Upper lobe of right lung (tissue), 1 donor: Measurements from ENCODE around the gene NRG2. TPM values are rescaled to one million over a fixed set of nuclear protein-coding genes. Genes with fewer than 3 reads are reported as not detected.

ENCODE experiments used
- ATAC-seq: fragments of 200-7000 bp; cut with Tn5 transposase; one replicate; pipeline ENCODE4 v1.9.1; 2020; ENCODE audit warnings: mild to moderate bottlenecking, moderate library complexity
- DNase-seq: peaks from one replicate; pipeline ENCODE4 v3.0.0-alpha.2; 2020
- H3K27ac ChIP-seq: fragments of 200-600 bp; one replicate; pipeline ENCODE4 v1.8.0; 2022
- H3K27me3 ChIP-seq: fragments of 200-600 bp; one replicate; pipeline ENCODE4 v1.8.0; 2022; ENCODE audit warnings: mild to moderate bottlenecking
- H3K36me3 ChIP-seq: fragments of 200-600 bp; one replicate; pipeline ENCODE4 v1.8.0; 2022
- H3K4me1 ChIP-seq: fragments of 200-600 bp; one replicate; pipeline ENCODE4 v1.8.0; 2022
- H3K4me3 ChIP-seq: fragments of 200-600 bp; one replicate; pipeline ENCODE4 v1.8.0; 2022; ENCODE audit warnings: mild to moderate bottlenecking
- H3K9me3 ChIP-seq: fragments of 200-600 bp; one replicate; pipeline ENCODE4 v1.8.0; 2022
- intact Hi-C: fragments of 100-400 bp; cut with DNase I; formaldehyde crosslinking; loops from one replicate; pipeline ENCODE4 v1.11.0; 2022
- total RNA-seq: library from RNA; stranded (reverse); fragmentation: NEBNext Ultra II Directional; extraction: Animal tissue kit (Norgen Biotek cat#: 25700); gene quantifications from one replicate; pipeline ENCODE4 v1.2.1, GENCODE V29; 2021
- TF ChIP-seq, protein P1 (sequence below): fragments of 200-600 bp; IDR thresholded peaks from one replicate; pipeline ENCODE4 v1.8.0; 2022; ENCODE audit warnings: antibody characterized with exemption
- donor health status: DM: no; HTN: yes; CAD: no; lungs with severe emphysema.

NRG2 gene
- total RNA-seq, 1 donor from 2014 or later: 1.4 TPM

DNA sequence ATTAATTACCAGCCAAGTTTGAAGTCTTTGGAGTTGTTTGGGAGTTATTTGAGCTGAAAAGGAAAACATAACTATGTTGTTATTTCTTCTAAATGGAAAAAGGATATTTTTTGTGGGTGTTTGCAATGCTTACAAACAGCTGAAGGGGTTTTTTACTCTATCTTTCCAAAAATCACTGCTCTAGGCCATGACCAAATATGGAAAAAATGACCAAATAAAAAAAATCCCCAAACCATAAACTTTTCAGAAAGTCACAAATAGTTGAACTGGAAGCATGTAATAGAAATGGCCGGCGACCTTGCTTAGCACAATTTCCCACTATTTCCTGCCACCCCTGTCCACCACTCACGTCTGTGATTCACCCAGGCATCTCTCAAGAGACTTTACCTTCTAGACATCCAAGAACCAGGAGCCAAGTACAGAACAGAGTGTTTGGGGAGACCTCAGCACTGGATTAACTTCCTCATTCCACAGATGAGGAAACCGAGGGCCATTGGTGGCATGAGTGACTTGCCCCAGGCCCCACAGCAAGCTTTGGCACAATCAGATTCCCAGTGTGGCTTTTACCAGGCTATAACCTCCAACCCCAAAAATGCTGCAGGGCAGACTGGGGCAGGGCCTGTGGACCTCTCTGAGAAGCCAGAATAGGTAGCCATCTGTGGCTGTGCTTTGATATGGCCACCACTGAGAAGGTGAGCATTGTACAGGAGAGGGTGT is 84.5 kb downstream of the NRG2 start:
- TF ChIP-seq, protein P1, sequence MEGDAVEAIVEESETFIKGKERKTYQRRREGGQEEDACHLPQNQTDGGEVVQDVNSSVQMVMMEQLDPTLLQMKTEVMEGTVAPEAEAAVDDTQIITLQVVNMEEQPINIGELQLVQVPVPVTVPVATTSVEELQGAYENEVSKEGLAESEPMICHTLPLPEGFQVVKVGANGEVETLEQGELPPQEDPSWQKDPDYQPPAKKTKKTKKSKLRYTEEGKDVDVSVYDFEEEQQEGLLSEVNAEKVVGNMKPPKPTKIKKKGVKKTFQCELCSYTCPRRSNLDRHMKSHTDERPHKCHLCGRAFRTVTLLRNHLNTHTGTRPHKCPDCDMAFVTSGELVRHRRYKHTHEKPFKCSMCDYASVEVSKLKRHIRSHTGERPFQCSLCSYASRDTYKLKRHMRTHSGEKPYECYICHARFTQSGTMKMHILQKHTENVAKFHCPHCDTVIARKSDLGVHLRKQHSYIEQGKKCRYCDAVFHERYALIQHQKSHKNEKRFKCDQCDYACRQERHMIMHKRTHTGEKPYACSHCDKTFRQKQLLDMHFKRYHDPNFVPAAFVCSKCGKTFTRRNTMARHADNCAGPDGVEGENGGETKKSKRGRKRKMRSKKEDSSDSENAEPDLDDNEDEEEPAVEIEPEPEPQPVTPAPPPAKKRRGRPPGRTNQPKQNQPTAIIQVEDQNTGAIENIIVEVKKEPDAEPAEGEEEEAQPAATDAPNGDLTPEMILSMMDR: no peak
- intact Hi-C loops: no loop called here
- H3K27ac ChIP-seq: no peak overlapping the region
- H3K9me3 ChIP-seq: no peaks in the 10 kb centered on the region
- DNase-seq (peak; percentile 27), ATAC-seq (no peak)
- no peak overlapping the region for H3K4me3 ChIP-seq
- no peaks in the 10 kb centered on the region for H3K4me1 ChIP-seq
- no peaks in the 10 kb centered on the region for H3K27me3 ChIP-seq
- no peaks in the 10 kb centered on the region for H3K36me3 ChIP-seq

DNA sequence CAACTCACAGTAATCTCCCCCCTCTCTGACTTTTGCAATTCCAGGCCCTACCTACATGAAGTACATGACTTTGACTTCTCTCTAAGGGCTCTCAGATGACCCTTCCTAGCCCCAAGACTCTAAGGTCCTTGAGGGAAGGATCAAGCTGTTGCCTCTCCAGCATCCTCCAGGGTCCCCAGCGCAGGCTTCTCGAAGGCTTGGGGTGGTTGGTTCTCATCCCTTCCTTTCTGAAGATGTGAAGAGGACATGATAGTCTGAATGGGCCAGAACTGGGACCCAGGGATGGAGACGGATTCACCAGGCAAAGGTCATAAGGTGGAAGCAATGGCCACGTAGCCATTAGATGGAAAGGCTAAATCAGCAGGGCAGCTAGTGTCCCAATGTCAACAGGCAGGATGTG is 86.8 kb downstream of the NRG2 start:
- ATAC-seq: no peak
- TF ChIP-seq, protein P1: no peak
- H3K4me3 ChIP-seq: no peak overlapping the region
- intact Hi-C loops: no loop called here
- peak; percentile 43 for DNase-seq
- H3K36me3 ChIP-seq: no peaks in the 10 kb centered on the region
- no peaks in the 10 kb centered on the region for H3K4me1 ChIP-seq
- no peaks in the 10 kb centered on the region for H3K9me3 ChIP-seq
- H3K27me3 ChIP-seq: no peaks in the 10 kb centered on the region
- H3K27ac ChIP-seq: no peak overlapping the region

DNA sequence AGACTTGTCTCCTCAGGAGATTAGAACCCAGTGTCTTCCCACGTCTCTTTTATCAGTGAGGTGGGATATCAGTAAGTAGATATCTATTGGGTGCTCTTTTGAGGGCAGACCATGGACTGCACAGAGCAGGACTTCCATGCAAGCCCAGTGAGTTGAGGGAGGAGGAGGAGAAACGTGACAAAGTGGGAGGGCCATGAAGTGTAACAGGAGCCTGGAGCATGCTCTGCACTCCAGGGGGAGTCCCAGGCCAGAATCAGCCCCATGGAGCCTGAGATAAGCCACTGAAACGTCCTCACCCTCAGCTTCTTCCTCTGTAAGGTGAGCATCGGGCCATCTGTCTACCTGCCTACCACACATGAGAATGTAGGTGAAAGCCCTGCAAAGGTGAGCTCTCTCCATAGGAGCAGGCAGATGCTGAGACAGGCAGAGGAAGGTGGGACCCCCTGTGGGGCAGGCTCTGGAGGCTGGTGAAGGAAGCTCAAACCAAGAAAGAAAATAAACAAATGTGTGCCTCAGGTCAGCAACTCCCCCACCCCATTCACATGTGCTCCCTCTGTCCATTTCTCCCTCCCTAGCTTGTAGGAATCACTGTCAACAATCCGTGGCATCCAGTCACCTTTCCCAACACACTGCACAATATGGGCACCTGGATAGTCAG is 87.4 kb downstream of the NRG2 start:
- H3K36me3 ChIP-seq: no peaks in the 10 kb centered on the region
- peak; percentile 27 for DNase-seq
- H3K4me3 ChIP-seq: no peak overlapping the region
- H3K9me3 ChIP-seq: no peaks in the 10 kb centered on the region
- ATAC-seq: no peak
- TF ChIP-seq, protein P1: no peak
- H3K27me3 ChIP-seq: no peaks in the 10 kb centered on the region
- intact Hi-C loops: no loop called here
- no peaks in the 10 kb centered on the region for H3K4me1 ChIP-seq
- H3K27ac ChIP-seq: no peak overlapping the region

DNA sequence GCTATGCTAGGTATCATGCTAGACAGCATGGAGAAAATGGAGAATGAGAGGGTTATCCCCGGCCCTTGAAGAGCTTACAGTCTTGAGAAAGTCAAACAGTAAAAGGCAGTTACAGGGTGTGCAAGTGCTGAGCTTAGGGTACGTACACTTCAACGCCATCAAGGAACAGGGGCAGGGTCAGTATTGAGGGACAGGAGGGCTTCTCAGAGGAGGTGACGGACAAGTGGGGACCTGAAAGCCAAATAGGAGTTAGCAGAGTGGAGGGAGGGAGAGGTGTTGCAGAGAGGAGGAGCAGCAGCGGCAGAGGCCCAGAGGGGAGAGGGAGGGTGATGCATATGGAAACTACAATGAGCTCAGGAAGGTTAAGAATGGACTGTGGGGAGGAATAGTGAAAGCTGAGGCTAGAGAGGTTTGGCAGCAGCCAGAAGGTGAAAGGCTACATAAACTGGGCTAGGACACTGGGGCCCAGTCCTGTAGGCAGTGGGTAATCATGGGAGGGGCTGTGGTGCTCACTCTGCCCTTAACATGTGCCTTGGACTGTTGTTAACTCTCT is 88.0 kb downstream of the NRG2 start:
- Histone ChIP-seq H3K9me3 (no peaks in the 10 kb centered on the region), H3K27me3 (no peaks in the 10 kb centered on the region), H3K4me1 (no peaks in the 10 kb centered on the region), H3K27ac (no peak overlapping the region), H3K4me3 (no peak overlapping the region), H3K36me3 (no peaks in the 10 kb centered on the region)
- DNase-seq: peak; percentile 27
- TF ChIP-seq, protein P1: no peak
- intact Hi-C loops: no loop called here
- ATAC-seq: no peak

DNA sequence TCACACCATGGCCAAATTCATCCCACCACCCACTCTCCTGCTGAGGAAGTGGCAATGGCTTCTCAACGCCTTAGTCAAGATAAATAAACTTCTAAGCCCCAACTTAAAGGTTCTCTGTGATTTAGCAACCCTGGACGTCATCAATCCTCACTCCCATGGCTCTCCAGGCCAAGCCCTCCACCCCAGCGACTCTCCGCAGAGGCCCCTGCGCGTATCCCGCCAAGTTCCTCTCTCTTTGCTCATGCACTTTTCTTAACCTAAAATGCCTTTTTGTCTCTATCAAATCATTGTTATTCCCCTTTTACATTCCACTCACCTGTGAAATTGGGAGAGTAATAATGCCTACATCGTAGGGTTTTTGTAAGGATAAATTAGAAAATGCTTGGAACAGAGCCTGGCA is 88.6 kb downstream of the NRG2 start:
- Histone ChIP-seq H3K27ac (no peak overlapping the region), H3K9me3 (no peaks in the 10 kb centered on the region), H3K4me1 (no peaks in the 10 kb centered on the region), H3K4me3 (no peak overlapping the region), H3K27me3 (no peaks in the 10 kb centered on the region), H3K36me3 (no peaks in the 10 kb centered on the region)
- no peak for ATAC-seq
- TF ChIP-seq, protein P1: no peak
- intact Hi-C loops: no loop called here
- no peak for DNase-seq
